NT2/D1 (cell line): ENCODE data around the gene SARS1.

Experiments
- SUZ12 ChIP-seq: IDR thresholded peaks from 2 replicates; pipeline ENCODE4 v1.6.1; 2011; ENCODE audit not compliant: insufficient read length, insufficient read depth; ENCODE audit errors: extremely low read depth
- YY1 ChIP-seq: IDR thresholded peaks from 2 replicates; pipeline ENCODE4 v1.6.1; 2011; ENCODE audit not compliant: insufficient read length, insufficient read depth
- ZNF274 ChIP-seq: IDR thresholded peaks from 2 replicates; pipeline ENCODE4 v1.6.1; 2011; ENCODE audit warnings: mild to moderate bottlenecking, low read depth, low read length

GRCh38 chr1:109190189-109190588, 23.5 kb upstream of the SARS1 start:
- TF ChIP-seq YY1 (no peak), ZNF274 (no peak), SUZ12 (no peak)
